ENCODE results near the gene PRR15.

GRCh38 chr7:29614229-29614628 is 50.6 kb downstream of the PRR15 start:
- TF ChIP-seq POLR2AphosphoS5 (IDR thresholded peaks at IDR 0.05; ENCODE audit: low read depth, low read length) (no peak), POLR2A (IDR thresholded peaks at IDR 0.05; ENCODE audit: low read depth, low read length) (no peak)
